Neuronal stem cell (in vitro differentiated cells): ENCODE data around the gene CALHM3.

Source experiments
- DNase-seq: peaks from one replicate; pipeline ENCODE4 v3.0.0-alpha.2; 2013; ENCODE audit warnings: low spot score
- H2AFZ ChIP-seq: one replicate; pipeline ENCODE4 v1.6.1; 2013; ENCODE audit warnings: mild to moderate bottlenecking, low read length, inconsistent platforms
- H2AK5ac ChIP-seq: 2 replicates; pipeline ENCODE4 v1.6.1; 2013; ENCODE audit warnings: low read depth, mild to moderate bottlenecking, inconsistent platforms, low read length, moderate library complexity, mixed read lengths
- H2BK120ac ChIP-seq: 2 replicates; pipeline ENCODE4 v1.6.1; 2013; ENCODE audit warnings: low read depth, mild to moderate bottlenecking, inconsistent platforms, low read length, moderate library complexity, mixed read lengths
- H2BK12ac ChIP-seq: one replicate; pipeline ENCODE4 v1.6.1; 2013; ENCODE audit warnings: low read length, inconsistent platforms
- H2BK15ac ChIP-seq: 2 replicates; pipeline ENCODE4 v1.6.1; 2013; ENCODE audit warnings: mild to moderate bottlenecking, low read length, inconsistent platforms, mixed read lengths
- H2BK5ac ChIP-seq: one replicate; pipeline ENCODE4 v1.6.1; 2013; ENCODE audit warnings: inconsistent platforms, mild to moderate bottlenecking, low read length, moderate library complexity
- H3K14ac ChIP-seq: one replicate; pipeline ENCODE4 v1.6.1; 2013; ENCODE audit warnings: low read length, inconsistent platforms
- H3K18ac ChIP-seq: 2 replicates; pipeline ENCODE4 v1.6.1; 2013; ENCODE audit warnings: low read length, inconsistent platforms
- H3K23ac ChIP-seq: 2 replicates; pipeline ENCODE4 v1.6.1; 2013; ENCODE audit warnings: low read depth, mild to moderate bottlenecking, mixed read lengths, low read length, inconsistent platforms; ENCODE audit not compliant: poor library complexity
- H3K27ac ChIP-seq: replicated peaks from 3 replicates; pipeline ENCODE4 v1.5.1; 2013; ENCODE audit warnings: low read length, inconsistent platforms
- H3K27me3 ChIP-seq, 3 experiments: 2 replicates each; pipeline ENCODE4 v1.6.1; 2013; ENCODE audit warnings: low read length in 3 of 3, mild to moderate bottlenecking in 2 of 3, inconsistent platforms in 1 of 3, low read depth in 1 of 3, mixed read lengths in 1 of 3, moderate library complexity in 1 of 3; ENCODE audit not compliant: control insufficient read depth in 3 of 3, insufficient read depth in 3 of 3
- H3K36me3 ChIP-seq, 2 donors: replicated peaks in 1 of 2; 2 replicates each; pipeline ENCODE4 v1.6.1; 2013; ENCODE audit warnings: low read length in 2 of 2; ENCODE audit not compliant: control insufficient read depth in 2 of 2, insufficient read depth in 2 of 2
- H3K4ac ChIP-seq: 2 replicates; pipeline ENCODE4 v1.6.1; 2013; ENCODE audit warnings: inconsistent platforms, mild to moderate bottlenecking, low read length, moderate library complexity
- H3K4me1 ChIP-seq, 2 donors: 1 replicate in 1 of 2; 2 replicates in 1 of 2; pipeline ENCODE4 v1.6.1; 2013; ENCODE audit warnings: low read length in 2 of 2, low read depth in 1 of 2; ENCODE audit not compliant: control insufficient read depth in 2 of 2, insufficient read depth in 1 of 2
- H3K4me2 ChIP-seq: one replicate; pipeline ENCODE4 v1.6.1; 2013; ENCODE audit warnings: mild to moderate bottlenecking, low read length, inconsistent platforms; ENCODE audit not compliant: insufficient read depth, poor library complexity, severe bottlenecking
- H3K4me3 ChIP-seq, 2 donors: 2 replicates each; pipeline ENCODE4 v1.5.1; 2013; ENCODE audit warnings: low read length in 2 of 2, mild to moderate bottlenecking in 2 of 2, inconsistent platforms in 1 of 2, moderate library complexity in 1 of 2
- H3K79me1 ChIP-seq: one replicate; pipeline ENCODE4 v1.6.1; 2013; ENCODE audit warnings: low read depth, mild to moderate bottlenecking, inconsistent platforms, low read length, moderate library complexity
- H3K9ac ChIP-seq: one replicate; pipeline ENCODE4 v1.6.1; 2013; ENCODE audit warnings: mild to moderate bottlenecking, low read depth, low read length, inconsistent platforms; ENCODE audit not compliant: poor library complexity
- H3K9me3 ChIP-seq, 2 donors: replicated peaks in 1 of 2; 2 replicates each; pipeline versions ENCODE3 to v1.6.1; 2013; ENCODE audit warnings: low read length in 2 of 2, mild to moderate bottlenecking in 2 of 2, inconsistent platforms in 1 of 2, low read depth in 1 of 2, mixed read lengths in 1 of 2, moderate library complexity in 1 of 2; ENCODE audit not compliant: control insufficient read depth in 2 of 2, insufficient read depth in 1 of 2
- H4K8ac ChIP-seq: one replicate; pipeline ENCODE4 v1.6.1; 2013; ENCODE audit warnings: low read depth, mild to moderate bottlenecking, inconsistent platforms, low read length, moderate library complexity
- H4K91ac ChIP-seq: one replicate; pipeline ENCODE4 v1.6.1; 2013; ENCODE audit warnings: low read length, low read depth, mild to moderate bottlenecking, inconsistent platforms; ENCODE audit not compliant: poor library complexity
- WGBS, 2 donors: extraction: QIAGEN DNeasy Blood & Tissue Kit; methylation state at CpG; one replicate each; pipeline ENCODE4 v1.1.7; 2013; ENCODE audit warnings: missing lambda C conversion rate in 2 of 2, mixed read lengths in 1 of 2; ENCODE audit not compliant: insufficient read length in 2 of 2, insufficient replicate concordance in 1 of 2; ENCODE audit errors: extremely low coverage in 2 of 2; 5-methylcytosine and 5-hydroxymethylcytosine counted together

Gene CALHM3

DNA sequence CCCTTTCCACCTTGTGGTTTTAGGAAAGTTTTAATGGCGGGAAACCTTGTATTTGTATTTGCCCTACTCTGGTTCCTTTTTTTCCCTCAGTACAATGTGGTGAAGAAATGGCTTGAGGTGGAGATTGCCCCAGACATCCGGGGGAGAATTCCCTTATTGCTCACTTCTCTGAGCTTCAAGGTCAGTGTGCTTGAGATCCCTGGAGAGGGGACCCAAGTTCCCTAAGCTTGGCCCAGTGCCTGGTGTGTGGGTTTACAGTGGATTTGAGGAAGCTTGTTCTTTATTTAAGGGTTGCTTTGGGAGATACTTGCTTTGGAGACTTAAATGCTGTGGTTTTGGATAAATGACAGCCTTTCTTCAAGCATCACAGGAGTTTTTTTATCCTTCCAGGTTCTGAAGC is 45.2 kb downstream of the CALHM3 start:
- H3K36me3 ChIP-seq: peaks cover 45 to 97% of the 10 kb centered on the region in 2 donors
- H3K18ac ChIP-seq: no peak overlapping the region
- H3K9me3 ChIP-seq: no peaks in the 10 kb centered on the region
- no peak overlapping the region for H4K91ac ChIP-seq
- H3K14ac ChIP-seq: no peak overlapping the region
- H3K4me2 ChIP-seq: no peak overlapping the region
- no peaks in the 10 kb centered on the region for H3K27me3 ChIP-seq
- H3K27ac ChIP-seq: no peak overlapping the region
- H2BK12ac ChIP-seq: no peak overlapping the region
- H2BK120ac ChIP-seq: no peak overlapping the region
- H2AK5ac ChIP-seq: no peak overlapping the region
- WGBS, 2 donors: no CpG with 5 or more reads among the region's 2 CpGs
- no peak overlapping the region for H4K8ac ChIP-seq
- H2BK15ac ChIP-seq: no peak overlapping the region
- H3K4me3 ChIP-seq: no peak overlapping the region
- H3K23ac ChIP-seq: no peak overlapping the region
- DNase-seq: no peak
- H3K4me1 ChIP-seq: no peaks in the 10 kb centered on the region
- H2AFZ ChIP-seq: no peak overlapping the region
- H2BK5ac ChIP-seq: no peak overlapping the region
- H3K79me1 ChIP-seq: peaks cover 2% of the 10 kb centered on the region
- H3K9ac ChIP-seq: no peak overlapping the region
- H3K4ac ChIP-seq: no peak overlapping the region

DNA sequence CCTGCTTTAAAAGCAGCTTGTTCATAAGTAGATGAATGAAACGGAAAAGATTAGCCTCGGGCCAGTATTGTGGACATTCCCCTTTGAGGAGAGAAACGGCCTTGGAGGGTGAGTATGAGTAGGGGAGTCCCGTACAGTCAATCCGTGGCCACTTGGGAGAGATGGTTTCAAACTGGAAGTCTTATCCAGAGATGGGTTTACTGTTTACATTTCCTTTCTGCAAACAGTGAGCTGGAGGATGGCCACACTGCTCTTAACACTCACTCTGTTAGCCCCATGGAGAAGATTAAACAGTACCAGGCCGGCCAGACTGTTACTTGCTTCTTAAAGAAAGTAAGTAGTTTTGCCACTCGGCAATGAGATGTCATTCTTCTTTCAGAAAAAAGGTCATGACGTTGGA is 47.1 kb downstream of the CALHM3 start:
- H3K14ac ChIP-seq: no peak overlapping the region
- H3K79me1 ChIP-seq: peaks cover 2% of the 10 kb centered on the region
- H3K27ac ChIP-seq: no peak overlapping the region
- no peak overlapping the region for H2BK12ac ChIP-seq
- no peak overlapping the region for H2BK15ac ChIP-seq
- peaks cover 43 to 99% of the 10 kb centered on the region in 2 donors for H3K36me3 ChIP-seq
- H2AK5ac ChIP-seq: no peak overlapping the region
- no peak overlapping the region for H2BK5ac ChIP-seq
- H3K4me1 ChIP-seq: no peaks in the 10 kb centered on the region
- H3K18ac ChIP-seq: no peak overlapping the region
- H4K8ac ChIP-seq: no peak overlapping the region
- H2BK120ac ChIP-seq: no peak overlapping the region
- H3K9me3 ChIP-seq: no peaks in the 10 kb centered on the region
- H3K4ac ChIP-seq: no peak overlapping the region
- no peak overlapping the region for H3K9ac ChIP-seq
- DNase-seq: no peak
- no peak overlapping the region for H2AFZ ChIP-seq
- H3K27me3 ChIP-seq: no peaks in the 10 kb centered on the region
- H4K91ac ChIP-seq: no peak overlapping the region
- no peak overlapping the region for H3K23ac ChIP-seq
- no peak overlapping the region for H3K4me3 ChIP-seq
- no CpG with 5 or more reads among the region's 8 CpGs for WGBS, 2 donors
- no peak overlapping the region for H3K4me2 ChIP-seq

DNA sequence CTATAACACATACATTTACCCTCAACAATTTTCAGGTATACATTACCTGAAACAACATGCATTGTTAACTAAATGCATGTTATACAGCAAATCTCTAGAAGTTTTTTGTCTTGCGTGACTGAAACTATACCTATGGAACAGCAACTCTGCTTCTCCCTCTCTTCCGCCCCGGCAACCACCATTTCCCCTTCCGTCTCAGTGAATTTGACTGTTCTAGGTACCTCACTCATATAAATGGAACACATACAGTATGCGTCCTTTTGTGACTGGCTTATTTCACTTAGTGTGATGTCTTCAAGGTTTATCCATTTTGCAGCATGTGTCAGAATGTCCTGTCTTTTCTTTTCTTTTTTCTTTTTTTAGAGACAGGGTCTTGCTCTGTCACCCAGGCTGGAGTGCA is 49.4 kb downstream of the CALHM3 start:
- no peak overlapping the region for H2AFZ ChIP-seq
- no peak overlapping the region for H3K23ac ChIP-seq
- no peak overlapping the region for H3K4ac ChIP-seq
- no peak overlapping the region for H2BK120ac ChIP-seq
- no peak overlapping the region for H3K9ac ChIP-seq
- H3K18ac ChIP-seq: no peak overlapping the region
- H4K8ac ChIP-seq: no peak overlapping the region
- H3K4me1 ChIP-seq: no peaks in the 10 kb centered on the region
- WGBS, 2 donors: no CpG with 5 or more reads among the region's 5 CpGs
- H3K27me3 ChIP-seq: no peaks in the 10 kb centered on the region
- H2BK5ac ChIP-seq: no peak overlapping the region
- DNase-seq: no peak
- no peaks in the 10 kb centered on the region for H3K9me3 ChIP-seq
- no peak overlapping the region for H2AK5ac ChIP-seq
- H2BK15ac ChIP-seq: no peak overlapping the region
- no peak overlapping the region for H3K27ac ChIP-seq
- no peak overlapping the region for H2BK12ac ChIP-seq
- no peak overlapping the region for H4K91ac ChIP-seq
- peaks cover 51 to 99% of the 10 kb centered on the region in 2 donors for H3K36me3 ChIP-seq
- no peak overlapping the region for H3K4me2 ChIP-seq
- H3K4me3 ChIP-seq: no peak overlapping the region
- peaks cover 5% of the 10 kb centered on the region for H3K79me1 ChIP-seq
- no peak overlapping the region for H3K14ac ChIP-seq

DNA sequence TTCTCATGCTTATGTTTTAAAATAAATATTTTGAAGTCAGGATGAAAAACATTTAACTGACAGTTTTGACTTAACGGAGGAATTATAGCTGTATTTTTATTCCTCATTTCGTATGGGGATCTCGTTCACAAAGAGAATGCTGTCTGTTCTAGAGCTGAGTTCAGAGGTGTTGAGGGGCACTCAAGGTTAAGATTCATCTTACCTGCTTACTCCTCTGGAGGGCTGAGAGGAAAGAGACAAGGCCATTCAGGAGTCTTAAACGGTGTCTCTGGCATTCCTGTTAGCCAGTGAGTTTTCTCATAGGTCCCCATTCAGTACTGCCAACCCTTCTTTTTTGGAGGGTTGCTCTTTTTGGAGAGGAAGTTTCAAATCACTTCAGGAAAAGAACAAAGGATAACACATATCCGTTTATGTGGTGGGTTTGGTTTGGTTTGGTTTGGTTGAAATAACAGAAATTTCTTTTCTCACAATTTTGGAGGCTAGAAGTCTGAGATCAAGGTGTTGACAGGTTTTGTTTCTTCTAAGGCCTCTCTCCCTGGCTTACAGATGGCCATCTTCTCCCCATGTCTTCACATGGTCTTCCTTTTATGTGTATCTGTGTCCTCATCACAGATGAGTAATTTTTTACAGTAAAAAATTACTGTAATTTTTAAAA is 49.9 kb downstream of the CALHM3 start:
- no peaks in the 10 kb centered on the region for H3K27me3 ChIP-seq
- no peaks in the 10 kb centered on the region for H3K4me1 ChIP-seq
- no peak overlapping the region for H2AFZ ChIP-seq
- no peak overlapping the region for H2BK5ac ChIP-seq
- H2BK15ac ChIP-seq: no peak overlapping the region
- DNase-seq: no peak
- no peak overlapping the region for H3K4ac ChIP-seq
- no peak overlapping the region for H2BK120ac ChIP-seq
- no peak overlapping the region for H3K9ac ChIP-seq
- H3K9me3 ChIP-seq: no peaks in the 10 kb centered on the region
- no peak overlapping the region for H2BK12ac ChIP-seq
- peaks cover 3% of the 10 kb centered on the region for H3K79me1 ChIP-seq
- H3K27ac ChIP-seq: no peak overlapping the region
- H4K8ac ChIP-seq: no peak overlapping the region
- H4K91ac ChIP-seq: no peak overlapping the region
- no peak overlapping the region for H3K18ac ChIP-seq
- H3K36me3 ChIP-seq: peaks cover 48 to 99% of the 10 kb centered on the region in 2 donors
- H2AK5ac ChIP-seq: no peak overlapping the region
- H3K4me2 ChIP-seq: no peak overlapping the region
- no peak overlapping the region for H3K14ac ChIP-seq
- no peak overlapping the region for H3K23ac ChIP-seq
- no peak overlapping the region for H3K4me3 ChIP-seq
- WGBS, 2 donors: no CpG with 5 or more reads among the region's 5 CpGs
